Measurements from ENCODE around the gene SMAD4.

The SMAD4 gene

GRCh38 chr18:51074605-51075004 is 44.6 kb downstream of the SMAD4 start:
- no peak overlapping the region for H3K9ac ChIP-seq (ENCODE audit: low read depth, low read length, poor library complexity, severe bottlenecking)
- H3K4me3 ChIP-seq (ENCODE audit: low read length, poor library complexity, severe bottlenecking): no peak overlapping the region
- peaks cover 11% of the 10 kb centered on the region for H4K20me1 ChIP-seq (ENCODE audit: insufficient read depth, low read length, poor library complexity, severe bottlenecking)
- H3K27me3 ChIP-seq (ENCODE audit: insufficient read depth, low read length, poor library complexity, severe bottlenecking): no peaks in the 10 kb centered on the region
- no peaks in the 10 kb centered on the region for H3K9me3 ChIP-seq (ENCODE audit: insufficient read depth, low read depth, low read length)
- no peak overlapping the region for H3K4me2 ChIP-seq (ENCODE audit: low read depth, low read length, poor library complexity, severe bottlenecking)
- H3K4me1 ChIP-seq (ENCODE audit: insufficient read depth, low read length, poor library complexity, severe bottlenecking): peaks cover 6% of the 10 kb centered on the region
- no peaks in the 10 kb centered on the region for H3F3A ChIP-seq (ENCODE audit: low read depth)
- H3K79me2 ChIP-seq (ENCODE audit: insufficient read depth, low read length): peaks cover 34% of the 10 kb centered on the region; the same call in 1 of the 2 replicates
- H2AFZ ChIP-seq (ENCODE audit: low read length): no peak overlapping the region
- TF ChIP-seq CTCF (conservative IDR thresholded peaks at IDR 0.05; ENCODE audit: low read length) (no peak), EZH2phosphoT487 (IDR thresholded peaks at IDR 0.05; ENCODE audit: borderline replicate concordance) (no peak)
- no peaks in the 10 kb centered on the region for H3K9me2 ChIP-seq (replicated peaks; ENCODE audit: low read depth, low read length)
- H3K36me3 ChIP-seq (ENCODE audit: insufficient read depth, low read length): peaks cover 79% of the 10 kb centered on the region

- TF ChIP-seq CTCF (conservative IDR thresholded peaks at IDR 0.05; ENCODE audit: low read length): no peak
- TF ChIP-seq EZH2phosphoT487 (IDR thresholded peaks at IDR 0.05; ENCODE audit: borderline replicate concordance): no peak
- no peak overlapping the region for H3K4me3 ChIP-seq (ENCODE audit: low read length, poor library complexity, severe bottlenecking)
- peaks cover 6% of the 10 kb centered on the region for H3K4me1 ChIP-seq (ENCODE audit: insufficient read depth, low read length, poor library complexity, severe bottlenecking)
- no peaks in the 10 kb centered on the region for H3K9me3 ChIP-seq (ENCODE audit: insufficient read depth, low read depth, low read length)
- peaks cover 11% of the 10 kb centered on the region for H4K20me1 ChIP-seq (ENCODE audit: insufficient read depth, low read length, poor library complexity, severe bottlenecking)
- H2AFZ ChIP-seq (ENCODE audit: low read length): no peak overlapping the region
- H3K27me3 ChIP-seq (ENCODE audit: insufficient read depth, low read length, poor library complexity, severe bottlenecking): no peaks in the 10 kb centered on the region
- H3K79me2 ChIP-seq (ENCODE audit: insufficient read depth, low read length): peaks cover 27% of the 10 kb centered on the region; the same call in 1 of the 2 replicates
- no peaks in the 10 kb centered on the region for H3K9me2 ChIP-seq (replicated peaks; ENCODE audit: low read depth, low read length)
- peaks cover 79% of the 10 kb centered on the region for H3K36me3 ChIP-seq (ENCODE audit: insufficient read depth, low read length)
- no peak overlapping the region for H3K4me2 ChIP-seq (ENCODE audit: low read depth, low read length, poor library complexity, severe bottlenecking)
- no peak overlapping the region for H3K9ac ChIP-seq (ENCODE audit: low read depth, low read length, poor library complexity, severe bottlenecking)
- H3F3A ChIP-seq (ENCODE audit: low read depth): no peaks in the 10 kb centered on the region
Observed at GRCh38 chr18:51076503-51076902, 46.5 kb downstream of the SMAD4 start.

- H3F3A ChIP-seq (ENCODE audit: low read depth): no peaks in the 10 kb centered on the region
- H2AFZ ChIP-seq (ENCODE audit: low read length): no peak overlapping the region
- H3K9me2 ChIP-seq (replicated peaks; ENCODE audit: low read depth, low read length): no peaks in the 10 kb centered on the region
- H3K9ac ChIP-seq (ENCODE audit: low read depth, low read length, poor library complexity, severe bottlenecking): no peak overlapping the region
- H3K4me2 ChIP-seq (ENCODE audit: low read depth, low read length, poor library complexity, severe bottlenecking): no peak overlapping the region
- H3K4me3 ChIP-seq (ENCODE audit: low read length, poor library complexity, severe bottlenecking): no peak overlapping the region
- peaks cover 11% of the 10 kb centered on the region for H4K20me1 ChIP-seq (ENCODE audit: insufficient read depth, low read length, poor library complexity, severe bottlenecking)
- peaks cover 79% of the 10 kb centered on the region for H3K36me3 ChIP-seq (ENCODE audit: insufficient read depth, low read length)
- no peaks in the 10 kb centered on the region for H3K27me3 ChIP-seq (ENCODE audit: insufficient read depth, low read length, poor library complexity, severe bottlenecking)
- H3K4me1 ChIP-seq (ENCODE audit: insufficient read depth, low read length, poor library complexity, severe bottlenecking): peaks cover 6% of the 10 kb centered on the region
- peaks cover 23% of the 10 kb centered on the region; the same call in 1 of the 2 replicates for H3K79me2 ChIP-seq (ENCODE audit: insufficient read depth, low read length)
- TF ChIP-seq EZH2phosphoT487 (IDR thresholded peaks at IDR 0.05; ENCODE audit: borderline replicate concordance): no peak
- no peak for TF ChIP-seq CTCF (conservative IDR thresholded peaks at IDR 0.05; ENCODE audit: low read length)
- no peaks in the 10 kb centered on the region for H3K9me3 ChIP-seq (ENCODE audit: insufficient read depth, low read depth, low read length)
Observed at GRCh38 chr18:51077217-51077616, 47.2 kb downstream of the SMAD4 start.
